Measurements from ENCODE around the gene CACNA1B. TPM values are rescaled to one million over a fixed set of nuclear protein-coding genes. Genes with fewer than 3 reads are reported as not detected.

Gene CACNA1B
- polyA plus RNA-seq, 4 donors, result 0.11 to 0.56 (median 0.28) TPM

DNA sequence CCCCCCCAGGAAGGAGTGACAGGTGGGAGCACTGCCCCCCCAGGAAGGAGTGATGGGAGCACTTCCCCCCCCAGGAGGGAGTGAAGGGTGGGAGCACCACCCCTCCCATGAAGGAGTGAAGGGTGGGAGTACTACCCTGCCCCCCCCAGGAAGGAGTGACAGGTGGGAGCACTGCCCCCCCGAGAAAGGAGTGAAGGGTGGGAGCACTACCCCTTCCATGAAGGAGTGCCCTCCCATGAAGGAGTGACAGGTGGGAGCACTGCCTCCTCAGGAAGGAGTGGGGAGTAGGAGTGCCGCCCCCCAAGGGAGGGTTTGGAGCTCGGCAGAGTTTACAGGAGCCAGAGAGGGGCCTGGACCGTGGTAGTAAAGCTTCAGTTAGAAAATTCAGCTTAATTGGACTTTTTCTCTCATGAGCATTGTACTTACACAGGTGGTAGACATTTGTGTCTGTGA lies 100.7 kb downstream of the CACNA1B start:
- DNase-seq (ENCODE audit: low read depth in 4 of 4, low spot score in 2 of 4), result no peak

DNA sequence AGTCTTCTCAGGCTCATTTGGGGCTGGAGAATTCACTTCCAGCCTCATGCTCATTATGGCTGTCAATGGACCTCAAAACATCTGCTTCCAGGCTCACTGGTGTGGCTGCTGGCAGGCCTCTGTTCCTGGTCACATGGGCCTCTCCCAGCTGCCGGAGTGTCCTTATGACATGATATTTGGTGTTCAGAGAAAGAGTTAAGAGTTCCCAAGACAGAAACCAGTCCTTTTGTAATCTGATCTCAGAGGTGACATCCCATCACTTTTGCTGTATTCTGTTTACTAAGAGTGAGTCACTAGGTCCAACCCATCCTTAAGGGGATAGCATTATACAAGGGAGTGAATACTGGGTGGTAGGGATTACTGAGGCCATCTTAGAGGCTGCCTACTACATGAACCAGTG lies 104.6 kb downstream of the CACNA1B start:
- no peak for DNase-seq (ENCODE audit: low read depth in 4 of 4, low spot score in 2 of 4)

DNA sequence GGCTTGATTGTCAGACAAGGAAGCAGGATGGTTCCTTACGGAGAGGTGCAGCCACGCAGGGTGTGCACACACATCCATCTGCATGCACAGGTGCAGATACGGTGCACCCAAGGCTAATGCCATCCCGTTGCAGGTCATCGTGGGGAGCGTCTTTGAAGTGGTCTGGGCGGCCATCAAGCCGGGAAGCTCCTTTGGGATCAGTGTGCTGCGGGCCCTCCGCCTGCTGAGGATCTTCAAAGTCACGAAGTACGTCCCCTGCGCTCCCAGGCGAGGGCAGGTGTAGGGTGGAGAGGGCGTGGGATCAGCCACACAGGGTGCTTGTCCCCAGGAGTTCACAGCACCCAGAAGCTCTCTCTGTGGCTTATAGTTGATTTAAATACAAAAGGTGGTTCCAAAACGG lies 106.4 kb downstream of the CACNA1B start:
- DNase-seq (ENCODE audit: low read depth in 4 of 4, low spot score in 2 of 4), result no peak

DNA sequence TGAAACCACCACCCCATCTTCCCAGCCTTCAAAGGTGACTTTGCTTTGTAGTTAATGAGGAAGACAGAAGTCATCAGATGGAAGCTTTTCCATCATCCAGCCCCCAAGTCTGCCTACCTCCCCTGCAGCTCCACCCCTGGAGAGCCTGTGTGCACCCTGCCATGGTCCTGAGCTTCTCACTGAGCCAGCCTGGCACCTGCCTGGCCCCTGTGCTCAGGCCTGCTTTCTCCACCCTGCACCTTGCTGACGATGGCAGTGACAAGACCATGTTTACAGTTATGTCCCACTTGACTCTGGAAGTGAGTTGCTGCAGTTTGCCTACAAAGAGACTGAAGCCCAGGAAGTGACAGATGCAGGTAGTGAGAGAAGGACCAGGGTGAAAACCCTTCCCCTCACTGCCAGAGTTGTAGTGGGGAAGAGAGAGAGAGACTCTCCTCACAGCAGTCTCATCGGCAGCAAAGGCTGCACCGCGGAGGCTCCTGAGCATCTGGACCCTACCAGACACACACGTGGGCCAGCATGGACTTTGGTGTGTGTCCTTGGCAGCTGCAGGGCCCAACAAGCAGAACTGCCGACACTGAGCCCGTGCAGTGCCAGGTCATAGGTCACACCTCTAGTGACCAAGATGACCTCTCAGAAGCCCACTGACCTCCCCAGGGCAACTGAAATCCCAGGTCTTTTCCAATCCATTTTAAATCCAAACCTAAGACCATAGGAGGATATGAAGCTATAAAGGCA lies 107.1 kb downstream of the CACNA1B start:
- DNase-seq (ENCODE audit: low read depth in 4 of 4, low spot score in 2 of 4), result no peak

DNA sequence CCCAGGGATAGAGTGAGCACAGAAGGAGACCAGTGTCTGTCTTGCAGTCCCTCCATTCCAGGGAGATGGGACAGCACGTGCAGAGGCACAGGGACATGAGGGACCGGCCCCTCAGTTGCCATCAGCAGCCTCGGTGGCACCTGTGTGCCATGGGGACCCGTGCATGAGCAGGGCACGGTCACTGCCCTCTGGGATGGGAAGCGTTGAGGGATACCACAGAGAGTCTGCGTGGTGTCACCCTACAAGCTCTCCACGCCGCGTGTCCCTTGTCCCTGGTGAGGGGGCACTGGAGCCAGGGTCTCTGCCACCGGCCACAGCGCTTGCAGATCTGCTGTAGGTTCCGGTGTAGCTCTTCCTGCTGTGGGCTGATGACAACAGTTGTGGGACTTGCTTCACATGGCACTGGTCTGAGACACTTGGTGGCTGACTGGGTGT lies 108.1 kb downstream of the CACNA1B start:
- no peak for DNase-seq (ENCODE audit: low read depth in 4 of 4, low spot score in 2 of 4)

DNA sequence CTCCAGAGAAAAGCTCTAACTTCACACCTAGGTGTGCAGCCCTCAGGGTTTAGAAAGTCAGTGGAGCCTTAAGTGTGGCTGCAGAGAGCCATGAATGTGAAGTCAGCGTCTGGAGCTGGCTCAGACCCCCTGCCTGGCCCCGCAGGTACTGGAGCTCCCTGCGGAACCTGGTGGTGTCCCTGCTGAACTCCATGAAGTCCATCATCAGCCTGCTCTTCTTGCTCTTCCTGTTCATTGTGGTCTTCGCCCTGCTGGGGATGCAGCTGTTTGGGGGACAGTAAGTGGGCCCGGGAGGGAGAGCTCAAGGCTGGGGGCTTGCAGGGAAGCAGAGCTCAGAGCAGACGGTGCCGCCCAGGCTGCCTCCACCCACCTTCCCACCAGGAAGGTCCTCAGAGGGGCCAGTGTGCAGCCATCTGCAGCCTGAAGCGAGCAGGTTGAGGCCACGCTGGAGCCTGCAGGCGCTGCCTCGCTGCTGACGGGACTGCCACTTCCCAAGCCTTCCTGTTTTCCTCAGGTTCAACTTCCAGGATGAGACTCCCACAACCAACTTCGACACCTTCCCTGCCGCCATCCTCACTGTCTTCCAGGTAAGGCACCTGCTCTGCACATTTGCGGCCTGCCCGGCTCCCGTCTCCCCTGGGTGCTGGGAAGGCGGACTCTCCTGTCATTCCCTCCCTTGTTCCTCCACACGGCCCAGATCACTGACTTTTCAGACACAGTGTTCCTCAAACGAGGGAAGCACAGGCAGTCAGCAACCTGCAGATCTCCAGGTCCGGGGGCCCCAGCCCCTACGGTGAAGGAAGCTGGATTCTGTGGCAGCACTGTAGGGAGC lies 108.9 kb downstream of the CACNA1B start:
- no peak for DNase-seq (ENCODE audit: low read depth in 4 of 4, low spot score in 2 of 4)

DNA sequence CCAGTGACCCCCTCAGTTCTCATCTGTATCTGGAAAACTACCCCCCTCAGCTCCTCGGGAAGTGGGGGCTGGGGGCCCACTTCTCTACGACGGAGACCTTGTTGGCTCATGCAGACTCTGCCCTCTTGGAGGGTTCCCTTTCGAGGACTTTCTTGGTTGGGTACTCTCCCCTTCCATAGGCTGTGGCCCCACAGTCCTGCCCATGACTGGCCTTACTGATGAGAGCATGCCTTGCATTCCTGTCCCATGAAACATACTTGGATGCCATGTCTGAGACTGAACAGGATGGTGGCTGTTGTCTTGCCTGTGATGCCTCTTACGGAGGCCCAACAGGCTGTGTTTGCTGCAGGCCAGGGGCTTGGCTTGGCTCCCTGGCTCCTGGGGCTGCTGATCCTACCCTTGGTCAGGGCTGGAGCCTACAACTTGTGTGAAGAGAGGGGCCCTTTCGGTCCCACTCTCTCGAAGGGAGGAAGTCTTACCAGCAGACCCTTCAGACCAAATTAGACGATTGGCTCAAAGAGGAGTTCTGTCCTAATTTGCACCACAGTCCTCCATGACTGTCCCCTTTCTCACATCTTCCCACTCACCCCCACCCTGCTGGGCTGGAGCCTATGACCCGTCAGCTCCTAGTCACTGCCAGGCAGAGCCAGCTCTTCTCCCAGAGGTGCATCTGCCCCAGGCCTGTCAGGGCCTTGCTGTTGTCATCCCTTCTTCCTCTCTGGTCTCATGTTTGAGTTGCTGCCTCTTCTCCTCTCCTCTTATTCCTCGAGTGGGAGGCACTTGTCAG lies 109.9 kb downstream of the CACNA1B start:
- no peak for DNase-seq (ENCODE audit: low read depth in 4 of 4, low spot score in 2 of 4)

DNA sequence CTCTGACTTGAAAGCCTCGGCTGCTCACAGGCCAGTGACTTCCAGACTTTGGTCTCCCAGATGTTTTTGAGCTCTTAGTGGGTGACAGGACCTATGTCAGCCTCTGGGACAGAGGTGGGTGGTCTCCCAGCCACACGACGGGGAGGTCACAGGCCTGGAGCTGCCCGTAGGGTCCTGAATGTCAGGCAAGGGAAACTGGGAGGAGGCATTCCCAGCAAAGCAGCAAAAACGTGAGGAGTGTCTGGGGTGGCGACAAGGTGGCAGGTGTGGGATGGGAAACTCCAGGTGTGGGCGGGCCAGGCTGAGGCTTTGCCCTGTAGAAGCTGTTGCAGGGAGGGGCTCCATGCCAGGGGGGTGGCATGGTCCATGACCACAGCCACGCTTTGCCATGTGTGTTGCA lies 110.5 kb downstream of the CACNA1B start:
- no peak for DNase-seq (ENCODE audit: low read depth in 4 of 4, low spot score in 2 of 4)

DNA sequence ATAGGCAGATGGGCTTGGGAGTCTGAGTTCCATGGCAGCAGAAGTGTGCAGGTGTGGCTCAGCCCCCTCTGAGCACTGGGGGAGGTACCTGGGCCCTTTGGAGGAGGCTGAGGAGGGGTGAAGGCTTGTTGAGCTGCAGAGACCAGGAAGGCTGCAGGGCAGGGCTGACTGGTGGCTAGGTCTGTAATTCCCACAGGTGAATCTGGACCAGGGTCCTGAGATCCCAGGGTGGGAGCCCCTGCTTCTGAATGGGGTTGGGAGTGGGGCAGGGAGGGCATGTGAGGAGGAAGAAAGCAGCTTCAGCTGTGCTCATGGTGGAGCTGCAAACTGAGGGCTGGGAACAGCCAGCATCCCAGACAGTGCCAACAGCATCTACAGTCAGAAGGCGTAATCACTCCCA lies 111.1 kb downstream of the CACNA1B start:
- no peak for DNase-seq (ENCODE audit: low read depth in 4 of 4, low spot score in 2 of 4)

DNA sequence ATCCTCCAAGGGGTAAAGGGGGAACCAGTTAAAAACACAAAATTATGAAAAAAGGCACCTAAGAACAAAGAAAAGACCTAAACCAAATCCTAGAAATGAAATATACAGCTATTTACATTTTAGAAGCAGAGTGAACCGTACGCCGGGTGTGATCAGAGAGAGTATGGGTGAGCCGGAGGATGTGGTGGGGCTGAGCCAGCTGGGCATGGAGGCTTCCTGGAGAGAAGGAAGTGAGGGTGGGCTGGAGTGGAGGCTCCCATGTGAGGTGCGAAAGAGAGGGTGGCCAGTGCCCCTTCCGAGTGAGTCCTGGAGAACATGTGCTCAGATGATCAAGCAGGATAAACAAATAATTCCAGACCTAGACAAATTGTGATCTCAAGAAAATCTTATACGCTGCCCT lies 111.6 kb downstream of the CACNA1B start:
- DNase-seq (ENCODE audit: low read depth in 4 of 4, low spot score in 2 of 4), result no peak

DNA sequence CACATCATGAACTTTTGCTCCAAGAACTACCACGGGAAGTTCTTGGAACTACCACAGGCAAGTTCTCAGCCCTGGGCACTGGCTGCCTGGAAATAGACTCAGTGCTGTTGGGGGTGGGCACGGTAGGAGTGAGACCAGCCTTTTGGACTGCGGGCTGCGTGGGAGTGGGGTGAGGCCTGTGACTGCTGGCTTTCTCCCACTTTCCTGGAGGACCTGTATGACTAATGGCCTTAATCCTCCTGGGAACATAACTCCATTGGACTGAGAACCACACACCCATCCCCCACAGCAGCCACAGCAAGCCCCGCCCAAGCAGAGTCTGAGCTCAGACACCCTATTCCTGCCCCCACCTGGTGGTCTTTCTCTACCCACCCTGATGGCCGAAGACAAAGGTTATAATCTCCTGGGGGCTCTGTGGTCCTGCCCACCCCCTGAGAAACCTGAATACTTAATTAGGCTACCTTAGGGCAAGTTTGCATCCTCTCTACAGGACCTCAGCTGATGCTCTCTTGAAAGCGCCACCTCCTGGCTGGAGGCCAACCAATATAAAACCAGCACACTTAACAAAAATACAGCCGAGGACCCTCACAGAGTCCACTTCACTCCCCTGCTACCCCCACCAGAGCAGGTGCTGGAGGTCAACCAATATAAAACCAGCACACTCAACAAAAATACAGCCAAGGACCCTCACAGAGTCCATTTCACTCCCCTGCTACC lies 112.6 kb downstream of the CACNA1B start:
- DNase-seq (ENCODE audit: low read depth in 4 of 4, low spot score in 2 of 4), result no peak

DNA sequence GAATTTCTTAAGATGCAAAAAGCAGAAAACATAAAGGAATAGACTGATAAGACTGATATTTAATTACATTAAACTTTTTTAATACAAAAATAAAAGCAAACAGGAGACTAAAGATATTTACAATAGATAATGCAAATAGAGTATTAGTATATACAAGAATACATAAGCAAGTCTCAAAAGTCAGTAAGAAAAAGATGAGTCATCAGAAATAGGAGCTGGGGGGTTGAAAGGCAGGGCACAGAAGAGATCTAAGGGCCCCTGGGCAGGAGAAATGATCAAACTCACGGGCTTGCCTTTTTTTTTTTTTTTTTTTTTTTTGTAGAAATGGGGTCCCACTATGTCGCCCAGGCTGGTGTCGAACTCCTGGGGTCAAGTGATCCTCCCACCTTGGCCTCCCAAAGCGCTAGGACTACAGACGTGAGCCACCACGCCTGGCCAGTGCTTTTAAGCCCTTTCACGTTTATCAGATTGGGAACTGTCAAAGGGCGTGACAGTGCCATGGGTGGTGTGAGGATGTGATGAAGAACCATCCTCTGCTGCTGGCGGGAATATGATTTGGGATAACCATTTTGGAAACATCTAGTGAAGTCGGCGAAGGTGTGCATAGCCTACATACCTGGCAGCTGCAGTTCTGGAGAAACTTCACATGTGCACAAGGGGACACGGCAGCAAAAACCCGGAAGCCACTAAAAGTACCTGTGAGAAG lies 126.1 kb downstream of the CACNA1B start:
- no peak for DNase-seq (ENCODE audit: low read depth in 4 of 4, low spot score in 2 of 4)

DNA sequence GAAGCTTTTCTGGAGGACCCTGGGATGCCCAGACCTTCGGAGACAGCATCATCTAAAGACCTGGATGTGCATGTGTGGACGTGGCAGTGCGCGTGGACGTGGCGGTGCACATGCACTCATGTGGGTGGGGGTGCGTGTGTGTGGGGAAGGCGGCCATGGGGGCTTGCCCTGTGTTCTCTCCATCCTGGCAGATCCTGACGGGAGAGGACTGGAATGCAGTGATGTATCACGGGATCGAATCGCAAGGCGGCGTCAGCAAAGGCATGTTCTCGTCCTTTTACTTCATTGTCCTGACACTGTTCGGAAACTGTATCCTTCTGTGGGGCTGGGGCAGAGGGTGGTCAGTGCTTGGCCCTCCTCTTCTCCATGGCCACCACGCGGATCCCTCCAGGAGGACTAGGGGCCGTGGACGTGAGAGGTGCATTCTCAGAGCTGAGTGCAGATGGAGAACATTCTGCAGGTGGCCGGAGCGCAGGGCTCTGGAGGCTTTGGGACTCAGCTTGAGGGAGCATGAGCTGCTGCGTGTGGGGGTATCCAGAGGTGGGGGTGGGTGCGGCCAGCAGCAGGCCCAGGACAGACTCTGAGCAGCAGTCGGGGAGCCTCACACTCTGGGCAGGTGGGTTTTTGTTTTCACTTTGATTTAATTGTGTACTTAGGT lies 129.1 kb downstream of the CACNA1B start:
- no peak for DNase-seq (ENCODE audit: low read depth in 4 of 4, low spot score in 2 of 4)

DNA sequence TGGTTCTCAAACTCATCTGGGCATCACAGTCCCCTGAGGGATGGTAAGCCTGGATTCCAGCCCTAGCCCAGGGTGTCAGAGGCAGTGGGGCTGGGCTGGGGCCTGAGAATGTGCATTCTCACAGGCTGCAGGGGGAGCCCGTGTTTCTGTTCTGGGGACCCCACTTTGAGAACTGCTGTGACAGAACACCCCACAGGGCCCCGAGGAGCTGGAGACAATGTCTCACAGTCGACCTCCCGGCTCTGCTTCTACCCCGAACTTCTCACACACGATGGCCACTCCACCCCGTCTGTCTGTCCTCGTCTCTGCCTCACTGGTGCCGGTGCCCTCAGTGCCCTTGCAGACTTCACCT lies 130.0 kb downstream of the CACNA1B start:
- DNase-seq (ENCODE audit: low read depth in 4 of 4, low spot score in 2 of 4), result no peak

DNA sequence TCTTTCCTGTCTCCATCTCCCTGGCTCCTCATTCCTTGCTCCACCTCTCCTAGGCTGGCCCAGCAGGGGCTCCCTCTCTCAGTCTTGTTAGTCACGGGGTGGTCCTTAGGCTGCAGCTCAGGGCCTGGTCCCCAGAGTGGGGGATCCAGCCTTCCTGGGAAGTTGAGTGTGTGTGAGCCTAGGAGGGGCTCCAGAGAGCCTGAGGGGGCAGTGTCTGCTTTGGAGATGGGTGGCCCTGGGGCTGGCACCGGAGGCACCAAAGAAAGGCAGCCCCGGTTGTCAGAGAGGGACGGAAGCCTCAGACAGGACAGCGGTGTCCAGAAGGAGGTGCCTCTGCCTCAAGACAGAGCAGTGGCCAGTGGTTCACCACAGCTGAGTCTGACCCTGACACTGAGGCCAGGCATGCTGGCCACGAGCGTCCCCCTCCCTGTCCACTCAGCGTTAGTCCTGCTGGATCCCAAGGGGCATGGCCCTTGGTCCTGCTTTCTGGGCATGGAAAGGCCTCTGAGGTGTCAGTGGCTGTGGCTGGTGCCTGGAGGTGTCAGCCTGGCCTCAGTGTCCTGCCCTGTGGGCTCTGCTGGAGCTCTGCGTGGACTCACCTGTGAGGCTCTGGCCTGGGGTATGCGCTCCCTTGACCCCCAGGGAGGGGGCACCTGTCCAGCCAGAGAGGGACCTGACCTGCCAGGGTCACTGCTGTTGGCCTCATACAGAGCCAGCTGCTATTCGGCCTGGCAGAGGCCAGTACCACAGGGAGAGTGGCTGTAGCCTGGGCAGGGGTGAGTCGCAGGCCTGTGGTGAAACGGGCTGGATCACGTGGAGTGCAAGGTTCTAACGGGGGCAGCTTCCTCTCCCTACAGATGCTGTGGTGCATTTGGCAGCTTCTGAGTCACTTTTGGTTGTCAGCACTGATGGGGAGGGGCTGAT lies 130.6 kb downstream of the CACNA1B start:
- no peak for DNase-seq (ENCODE audit: low read depth in 4 of 4, low spot score in 2 of 4)

DNA sequence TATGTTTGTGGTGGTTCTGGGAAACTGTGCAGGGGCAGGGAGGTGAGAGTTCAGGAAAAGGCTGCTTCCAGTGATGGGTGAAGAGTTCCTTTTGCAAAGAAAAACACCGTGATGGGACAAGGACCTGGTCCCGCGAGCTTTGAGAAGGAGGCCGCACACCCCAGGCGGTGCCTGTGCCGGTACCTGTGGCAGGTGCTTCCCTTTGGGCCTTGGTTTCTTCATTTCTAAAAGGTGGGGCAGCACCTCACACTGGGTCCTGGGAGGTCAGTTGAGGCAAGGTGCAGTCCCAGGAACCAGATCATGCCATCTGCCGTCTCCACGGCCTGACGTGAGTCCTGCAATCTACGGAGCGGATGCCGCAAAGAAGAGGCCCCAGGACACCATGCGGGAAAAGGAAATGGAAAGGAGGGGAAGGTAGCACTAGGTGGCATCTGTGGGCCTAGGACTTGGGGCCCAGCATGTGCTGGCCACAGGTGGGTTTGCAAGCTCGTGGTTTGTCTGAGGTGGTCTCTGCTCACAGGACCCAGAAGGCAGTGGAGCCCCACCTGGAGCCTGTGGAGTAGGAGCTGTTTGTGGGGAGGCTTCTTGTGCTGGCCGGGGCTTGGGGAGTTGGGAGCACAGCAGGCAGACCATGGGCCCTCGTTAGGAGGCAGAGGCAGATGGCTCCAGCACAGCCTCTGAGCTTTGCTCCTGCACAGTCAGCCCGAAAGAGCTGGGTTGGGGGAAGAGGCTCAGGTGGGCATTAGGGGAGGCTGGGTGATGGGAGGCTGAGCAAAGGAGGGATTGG lies 131.6 kb downstream of the CACNA1B start:
- no peak for DNase-seq (ENCODE audit: low read depth in 4 of 4, low spot score in 2 of 4)

DNA sequence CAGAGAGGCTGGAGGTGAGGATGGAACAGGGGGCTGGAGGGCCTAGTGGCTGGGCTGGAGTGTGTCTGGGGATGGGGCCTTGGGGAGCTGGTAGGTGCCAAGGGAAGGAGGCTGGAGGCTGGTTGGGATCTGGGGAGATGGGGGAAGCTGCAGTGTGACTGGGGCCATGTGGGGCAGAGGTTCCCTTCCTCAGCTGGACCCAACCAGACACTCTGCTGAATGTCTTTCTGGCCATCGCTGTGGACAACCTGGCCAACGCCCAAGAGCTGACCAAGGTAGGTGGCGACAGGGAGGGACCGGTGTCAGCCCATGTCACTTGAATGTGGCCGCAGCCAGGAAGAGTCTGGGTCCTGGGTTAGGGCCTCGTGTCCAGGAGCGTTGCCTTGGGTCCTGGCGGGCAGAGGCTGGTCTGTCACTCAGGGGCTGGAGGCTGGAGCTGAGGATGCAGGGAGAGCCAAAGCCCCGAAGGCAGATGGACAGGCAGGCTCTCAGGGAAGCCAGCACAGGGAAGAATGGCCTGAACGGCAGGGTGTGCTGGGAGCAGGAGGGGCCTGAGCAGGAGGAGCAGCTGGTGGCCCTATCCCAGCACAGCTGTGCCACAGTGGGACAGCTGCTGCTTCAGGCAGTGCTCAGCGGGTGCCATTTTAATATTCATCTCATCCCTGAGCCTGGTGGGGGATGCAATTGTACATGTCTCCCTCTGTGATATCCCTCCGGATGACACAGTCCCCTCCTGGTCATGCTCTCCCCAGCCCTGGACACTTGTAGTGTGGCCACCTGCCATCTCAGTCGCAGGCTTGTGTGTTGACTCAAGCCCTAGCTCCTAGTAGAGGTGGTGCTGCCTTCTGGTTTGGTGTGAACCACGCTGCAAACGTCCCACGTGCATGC lies 132.5 kb downstream of the CACNA1B start:
- no peak for DNase-seq (ENCODE audit: low read depth in 4 of 4, low spot score in 2 of 4)
